GM18499 (cell line): ENCODE measurements around the gene DPY30.

Experiments
- ATAC-seq: cut with Tn5 transposase; IDR thresholded peaks from one replicate; pipeline ENCODE4 v1.9.1; 2021; ENCODE audit warnings: moderate number of reproducible peaks; ENCODE audit not compliant: insufficient read depth, unreplicated experiment

The DPY30 gene

DNA sequence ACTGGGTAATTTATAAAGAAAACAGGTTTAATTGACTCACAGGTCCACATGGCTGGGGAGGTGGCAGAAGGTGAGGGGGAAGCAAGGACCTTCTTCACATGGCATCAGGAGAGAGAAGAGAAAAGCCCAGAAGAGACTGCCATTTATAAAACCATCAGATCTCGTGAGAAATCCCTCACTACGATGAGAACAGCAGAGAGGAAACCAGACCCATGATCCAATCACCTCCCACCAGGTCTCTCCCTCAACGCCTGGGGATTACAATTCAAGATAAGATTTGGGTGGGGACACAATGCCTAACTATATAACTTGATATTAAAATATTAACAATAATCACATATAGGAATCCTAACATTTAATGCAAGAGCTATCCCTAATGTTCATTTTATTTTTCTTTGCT is 60.6 kb downstream of the DPY30 start:
- no peak for ATAC-seq

DNA sequence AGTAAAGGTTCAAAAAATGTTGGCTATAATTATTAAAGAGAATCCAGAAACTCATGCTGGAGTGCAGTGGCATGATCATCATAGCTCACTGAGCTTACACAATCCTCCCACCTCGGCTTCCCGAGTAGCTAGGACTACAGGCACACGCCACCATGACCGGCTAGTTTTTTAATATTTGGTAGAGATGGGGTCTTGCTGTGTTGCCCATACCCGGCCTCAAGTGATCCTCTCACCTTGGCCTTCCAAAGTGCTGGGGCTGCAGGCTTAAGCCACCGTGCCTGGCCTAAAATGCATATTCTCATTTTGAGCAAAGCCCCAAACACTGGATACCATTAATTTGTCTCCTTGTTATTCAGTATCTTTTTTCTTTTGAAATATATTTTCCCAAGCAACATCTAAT is 61.2 kb downstream of the DPY30 start:
- ATAC-seq, result no peak
